HG02943 (cell line): ENCODE measurements around the gene GRM5.
"Not testable (repeated sequence)": the region's sequence is repeated elsewhere in the genome, so short reads cannot be mapped to it uniquely, and the experiment has no call there.

Source experiments
- ATAC-seq: cut with Tn5 transposase; IDR thresholded peaks from one replicate; pipeline ENCODE4 v1.9.1; 2021; ENCODE audit warnings: mild to moderate bottlenecking, low read depth, moderate library complexity; ENCODE audit not compliant: unreplicated experiment

The GRM5 gene

GRCh38 chr11:89065651-89066201, at the start of gene GRM5:
GRM5 (minus strand) TSS chr11:89065982; CDS start chr11:89047872, 18,110 bp downstream.
- not testable (repeated sequence) for ATAC-seq

DNA sequence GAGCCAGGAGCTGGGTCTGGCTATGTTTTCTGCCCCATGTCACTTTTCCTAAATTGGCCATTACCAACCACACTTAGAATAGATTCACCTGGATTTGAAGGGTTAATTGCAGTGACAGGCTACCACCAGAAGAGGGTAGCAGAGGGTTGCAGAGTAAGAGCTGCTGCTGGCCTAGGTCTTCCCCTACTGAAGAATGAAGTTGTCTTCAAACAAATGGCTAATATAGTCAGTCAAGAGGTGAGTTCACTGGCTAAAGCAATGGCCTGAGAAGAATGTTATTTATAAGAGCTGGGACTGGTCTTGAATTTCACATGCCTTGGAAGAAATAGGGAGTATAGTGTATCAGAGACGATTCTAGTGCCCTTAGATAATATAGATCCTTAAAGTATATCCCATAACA, 32.2 kb upstream of the GRM5 start:
- ATAC-seq: peak; percentile 75

GRCh38 chr11:89093806-89094205, 28.0 kb upstream of the GRM5 start:
- ATAC-seq: not testable (repeated sequence)

GRCh38 chr11:89084951-89085350, 19.2 kb upstream of the GRM5 start:
- ATAC-seq: not testable (repeated sequence)

GRCh38 chr11:89070911-89071310, 5.1 kb upstream of the GRM5 start:
- ATAC-seq: not testable (repeated sequence)

DNA sequence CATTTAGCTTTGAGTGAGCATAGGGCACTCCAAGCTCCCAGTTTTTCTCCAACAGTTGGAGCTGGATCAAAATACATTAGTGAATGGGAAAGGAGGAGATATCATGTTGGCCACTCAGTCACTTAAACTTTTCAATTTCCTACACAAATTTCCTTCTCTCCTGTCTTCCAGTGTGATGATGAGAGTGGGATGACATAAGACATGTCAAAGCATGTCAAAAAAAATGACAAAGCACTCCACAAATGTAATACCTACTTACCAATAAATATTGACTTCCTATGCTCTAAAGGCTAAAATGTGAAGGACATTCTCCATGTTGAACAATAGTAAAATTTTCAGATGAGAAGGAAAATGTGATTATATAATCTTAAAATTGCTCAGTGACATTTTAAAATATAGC, 1.5 kb upstream of the GRM5 start:
- no peak for ATAC-seq

DNA sequence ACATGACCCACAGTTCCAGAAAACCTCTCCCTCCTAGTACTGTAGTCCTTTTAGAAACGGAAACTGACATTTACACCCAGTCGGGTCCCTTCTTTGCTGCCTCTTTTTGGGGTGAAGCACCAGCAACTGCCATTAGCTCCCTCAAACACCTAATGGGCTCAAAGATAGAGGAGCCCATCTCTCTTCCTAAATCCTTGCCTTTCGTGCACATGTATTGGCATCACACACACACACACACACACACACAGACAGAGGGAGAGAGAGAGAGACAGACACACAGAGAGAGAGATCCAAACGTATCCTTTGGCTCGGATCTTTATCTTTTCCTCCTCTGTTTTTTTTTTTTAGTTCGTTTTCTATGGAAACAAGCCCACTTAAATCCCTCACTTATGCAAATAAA, 716 bp downstream of the GRM5 start:
- no peak for ATAC-seq

- ATAC-seq: not testable (repeated sequence)
These were observed 2.3 kb downstream of the GRM5 start for GRCh38 chr11:89063481-89063951.

DNA sequence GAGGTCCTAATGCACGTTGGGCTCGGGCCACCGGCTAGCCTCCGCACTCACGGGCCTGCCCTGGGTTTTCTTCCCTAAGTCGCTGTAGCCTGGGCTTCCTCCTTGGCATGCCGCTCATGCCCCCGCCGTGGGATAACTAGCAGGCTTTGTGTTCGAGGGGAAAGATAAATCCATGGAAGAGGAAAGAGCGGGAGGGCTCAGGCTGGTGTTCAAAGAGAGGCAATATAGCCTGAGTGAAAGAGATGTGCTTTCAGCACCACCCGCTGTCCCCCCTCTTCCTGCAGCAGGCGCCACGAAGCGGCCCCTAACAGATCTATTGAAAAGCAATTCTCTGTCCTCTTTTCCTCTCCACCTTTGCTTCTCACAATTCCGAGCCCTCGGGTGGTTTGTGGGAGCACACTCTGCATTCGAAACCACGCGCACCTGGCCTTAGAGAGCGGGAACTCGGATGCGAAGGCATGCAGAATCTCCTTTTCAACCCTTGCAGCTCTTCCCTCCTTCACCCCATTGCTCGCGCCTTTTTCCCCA, 2.9 kb downstream of the GRM5 start:
- ATAC-seq: not testable (repeated sequence)

- ATAC-seq: not testable (repeated sequence)
These were observed 3.9 kb downstream of the GRM5 start for GRCh38 chr11:89061839-89062238.

DNA sequence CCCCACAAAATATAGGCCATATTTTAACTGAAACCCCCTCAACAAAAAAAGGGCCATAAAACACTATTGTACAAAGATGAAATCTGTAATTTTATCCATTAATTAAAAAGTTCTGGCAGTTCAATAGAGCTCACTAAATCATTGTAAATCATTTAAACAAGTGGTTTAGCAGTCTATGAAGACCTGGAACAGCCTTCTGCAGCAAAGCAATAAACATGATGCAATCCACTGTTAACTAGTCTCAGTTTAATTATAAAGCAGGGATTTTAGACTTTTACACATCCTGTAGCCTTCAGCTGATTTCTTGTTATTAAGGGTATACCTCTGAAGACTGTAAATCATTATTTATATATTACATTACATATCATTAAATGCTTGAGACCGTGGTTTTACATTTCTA, 8.4 kb downstream of the GRM5 start:
- ATAC-seq: not testable (repeated sequence)

GRCh38 chr11:89052220-89052619, 13.6 kb downstream of the GRM5 start:
- no peak for ATAC-seq

- ATAC-seq: not testable (repeated sequence)
These were observed 18.6 kb downstream of the GRM5 start for GRCh38 chr11:89047159-89047558.

DNA sequence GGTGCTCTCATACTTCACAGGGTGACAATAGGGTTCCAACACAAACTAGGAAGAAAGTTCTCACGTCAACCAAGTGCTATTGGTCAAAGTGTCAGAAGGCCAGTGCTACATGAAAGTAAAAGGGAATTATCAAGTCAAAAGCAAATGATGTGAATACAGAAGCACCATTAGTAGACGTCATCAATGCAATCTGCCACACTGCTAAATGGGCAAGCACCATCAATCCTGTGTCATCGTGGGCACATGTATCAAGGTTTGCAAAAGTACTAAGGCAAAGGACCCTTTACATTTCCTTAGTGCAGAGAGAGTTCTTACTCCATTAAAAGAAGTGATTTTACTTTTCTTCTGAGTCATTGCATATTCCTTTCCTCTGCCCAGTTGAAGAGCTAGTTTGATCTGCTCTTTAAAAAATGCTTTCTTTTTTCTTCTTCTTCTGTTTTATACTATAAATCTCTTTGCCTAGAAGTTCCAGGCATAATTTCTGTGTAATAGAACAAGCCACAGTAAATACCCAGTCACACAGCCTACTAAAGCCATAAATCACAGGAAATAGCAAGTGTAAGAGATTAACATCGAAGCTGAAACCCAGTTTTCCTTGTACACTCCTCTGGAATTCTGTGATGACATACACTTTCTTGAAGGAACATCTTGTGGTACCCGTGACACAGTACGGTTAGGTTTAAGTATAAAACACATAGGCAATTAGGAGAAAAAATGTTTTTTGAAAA, 21.8 kb downstream of the GRM5 start:
- not testable (repeated sequence) for ATAC-seq

DNA sequence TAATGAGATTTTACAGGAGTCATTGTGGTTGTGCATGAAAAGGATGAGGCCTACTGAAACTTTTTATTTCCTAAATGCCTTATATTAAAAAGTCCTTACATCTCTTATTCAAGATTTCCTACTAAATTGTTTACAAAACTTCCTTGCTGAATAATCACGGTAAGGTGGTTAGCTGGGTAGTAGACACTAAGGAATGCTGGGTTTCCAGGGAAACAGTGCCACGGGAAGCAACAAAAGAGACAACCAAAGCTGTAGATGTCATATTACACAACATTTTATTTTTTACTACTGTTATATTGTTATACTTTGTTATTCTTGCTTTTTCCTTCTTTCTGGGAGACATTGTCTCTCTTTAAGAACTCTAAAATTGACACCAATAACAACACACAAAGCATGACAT, 36.1 kb downstream of the GRM5 start:
- ATAC-seq: not testable (repeated sequence)

- no peak for ATAC-seq
These were observed 44.4 kb downstream of the GRM5 start for GRCh38 chr11:89021339-89021738.

- not testable (repeated sequence) for ATAC-seq
These were observed 45.8 kb downstream of the GRM5 start for GRCh38 chr11:89019827-89020547.

- no peak for ATAC-seq
These were observed 49.6 kb downstream of the GRM5 start for GRCh38 chr11:89016214-89016613.

- no peak for ATAC-seq
These were observed 50.2 kb downstream of the GRM5 start for GRCh38 chr11:89015614-89016013.

GRCh38 chr11:89000852-89001251, 64.9 kb downstream of the GRM5 start:
- ATAC-seq: not testable (repeated sequence)

- no peak for ATAC-seq
These were observed 86.1 kb downstream of the GRM5 start for GRCh38 chr11:88979641-88980040.
